T follicular helper cell (primary cell): ENCODE data around the gene GGCX.

Experiments used
- DNase-seq: peaks from one replicate; pipeline ENCODE4 v3.0.0-alpha.2; 2020; ENCODE audit warnings: low read depth

The GGCX gene

GRCh38 chr2:85516653-85517389 is 44.5 kb downstream of the GGCX start:
- DNase-seq, result no peak

- DNase-seq, result no peak
Observed at GRCh38 chr2:85514323-85514722, 47.0 kb downstream of the GGCX start.

GRCh38 chr2:85511008-85511811 is 50.1 kb downstream of the GGCX start:
- DNase-seq, result no peak

- DNase-seq, result no peak
Observed at GRCh38 chr2:85506768-85507181, 54.5 kb downstream of the GGCX start.

GRCh38 chr2:85505551-85506238 is 55.6 kb downstream of the GGCX start:
- no peak for DNase-seq

GRCh38 chr2:85504778-85505261 is 56.5 kb downstream of the GGCX start:
- DNase-seq, result no peak

GRCh38 chr2:85503851-85504777 is 57.2 kb downstream of the GGCX start:
- DNase-seq, result no peak

GRCh38 chr2:85503168-85503850 is 58.0 kb downstream of the GGCX start:
- DNase-seq, result no peak

- no peak for DNase-seq
Observed at GRCh38 chr2:85502720-85503119, 58.6 kb downstream of the GGCX start.

GRCh38 chr2:85501248-85501647 is 60.0 kb downstream of the GGCX start:
- DNase-seq, result no peak

GRCh38 chr2:85497944-85498630 is 63.2 kb downstream of the GGCX start:
- DNase-seq, result no peak

GRCh38 chr2:85496436-85496835 is 64.9 kb downstream of the GGCX start:
- no peak for DNase-seq
